NCI-H2029 (cell line): ENCODE data around the gene GPR37L1.
"Not testable (repeated sequence)": the region's sequence is repeated elsewhere in the genome, so short reads cannot be mapped to it uniquely, and the experiment has no call there.

Source experiments
- DNase-seq: peaks from one replicate; lab custom pipeline; 2025; lab: John Stamatoyannopoulos, UW

GPR37L1 gene

DNA sequence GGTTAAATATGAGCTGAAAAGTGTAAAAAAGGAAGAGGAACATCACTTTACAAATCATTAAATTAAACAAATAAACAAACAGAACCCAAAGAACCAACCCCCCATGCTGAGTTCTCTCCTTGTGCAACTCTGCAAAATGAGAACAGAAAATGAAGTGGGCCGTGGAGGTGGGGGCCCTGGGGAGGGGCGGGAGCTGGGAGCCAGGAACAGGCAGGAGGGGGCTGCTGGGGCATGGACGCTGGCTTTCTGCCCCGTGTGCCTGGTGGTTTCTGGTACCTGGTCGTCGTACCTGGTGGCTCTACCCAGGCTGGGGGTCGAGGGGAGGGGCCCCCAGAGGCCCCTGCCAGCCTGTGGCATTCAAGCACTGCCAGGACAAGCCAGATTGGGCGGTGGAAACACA is 10.8 kb downstream of the GPR37L1 start:
- no peak for DNase-seq

GRCh38 chr1:202133989-202134388 is 11.3 kb downstream of the GPR37L1 start:
- DNase-seq = no peak

DNA sequence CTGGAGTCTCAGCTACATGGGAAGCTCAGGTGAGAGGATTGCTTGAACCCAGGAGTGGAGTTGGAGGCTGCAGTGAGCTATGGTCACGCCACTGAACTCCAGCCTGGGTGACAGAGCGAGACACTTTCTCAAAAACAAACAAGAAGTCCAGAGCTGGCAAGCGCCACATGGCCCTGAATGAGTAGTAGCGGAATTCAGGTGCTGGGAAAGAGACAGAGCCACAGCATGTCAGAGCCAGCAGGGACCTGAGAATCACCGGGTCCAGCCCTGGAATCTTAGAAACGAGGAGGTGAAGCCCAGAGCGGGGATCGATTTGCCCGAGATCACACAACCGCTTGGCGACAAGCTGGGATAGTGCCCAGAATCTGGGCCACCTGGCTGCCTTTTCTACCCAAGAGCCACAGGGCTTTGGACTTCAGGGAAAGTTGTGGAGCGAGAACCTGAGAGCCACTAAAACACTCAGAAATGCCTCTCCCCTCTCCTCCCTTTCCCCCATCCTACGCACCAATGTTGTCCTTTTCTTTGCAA is 12.0 kb downstream of the GPR37L1 start:
- no peak for DNase-seq

- no peak for DNase-seq
Observed at GRCh38 chr1:202135221-202135721, 12.6 kb downstream of the GPR37L1 start.

DNA sequence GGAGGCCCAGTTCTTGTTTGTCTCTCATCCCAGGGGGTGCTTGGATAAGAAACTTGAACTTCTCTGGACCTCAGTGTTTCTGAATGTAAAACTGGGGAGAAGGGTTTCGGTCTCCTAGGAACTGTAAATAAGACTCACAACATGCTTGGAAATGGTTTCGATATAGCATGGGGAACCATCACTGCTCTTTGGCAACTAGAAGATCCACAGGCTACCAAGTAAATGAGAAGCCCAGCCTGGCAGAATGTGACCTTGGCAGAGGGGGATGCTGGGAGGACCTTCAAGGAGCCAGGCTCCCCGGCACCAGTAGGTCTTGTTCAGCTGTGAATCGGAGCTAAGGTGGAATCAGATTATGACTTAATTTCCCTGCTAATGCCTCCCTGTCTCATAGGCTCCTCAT is 18.1 kb downstream of the GPR37L1 start:
- DNase-seq = no peak

DNA sequence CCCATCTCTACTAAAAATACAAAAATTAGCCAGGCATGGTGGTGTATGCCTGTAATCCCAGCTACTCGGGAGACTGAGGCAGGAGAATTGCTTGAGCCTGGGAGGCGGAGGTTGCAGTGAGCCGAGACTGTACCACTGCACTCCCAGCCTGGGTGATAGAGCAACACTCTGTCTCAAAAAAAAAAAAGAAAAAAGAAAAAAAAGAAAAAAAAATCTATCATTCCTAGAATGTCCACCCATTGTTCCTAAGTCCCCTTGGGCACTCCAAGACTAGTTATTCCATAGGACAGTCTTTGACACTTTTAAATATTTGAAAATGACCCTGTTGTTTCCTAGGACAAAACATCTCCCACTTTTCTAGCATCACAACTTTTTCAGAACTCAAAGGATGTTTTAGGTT is 18.8 kb downstream of the GPR37L1 start:
- not testable (repeated sequence) for DNase-seq

- no peak for DNase-seq
Observed at GRCh38 chr1:202143011-202143767, 20.5 kb downstream of the GPR37L1 start.

- no peak for DNase-seq
Observed at GRCh38 chr1:202143768-202144401, 21.2 kb downstream of the GPR37L1 start.

GRCh38 chr1:202144402-202145067 is 21.8 kb downstream of the GPR37L1 start, which contains the start of gene ARL8A:
Gene ARL8A (minus strand): TSS chr1:202144737. CDS start chr1:202144572, 165 bp downstream.
- no peak for DNase-seq

- DNase-seq = no peak
Observed at GRCh38 chr1:202145068-202145743, 22.5 kb downstream of the GPR37L1 start.

DNA sequence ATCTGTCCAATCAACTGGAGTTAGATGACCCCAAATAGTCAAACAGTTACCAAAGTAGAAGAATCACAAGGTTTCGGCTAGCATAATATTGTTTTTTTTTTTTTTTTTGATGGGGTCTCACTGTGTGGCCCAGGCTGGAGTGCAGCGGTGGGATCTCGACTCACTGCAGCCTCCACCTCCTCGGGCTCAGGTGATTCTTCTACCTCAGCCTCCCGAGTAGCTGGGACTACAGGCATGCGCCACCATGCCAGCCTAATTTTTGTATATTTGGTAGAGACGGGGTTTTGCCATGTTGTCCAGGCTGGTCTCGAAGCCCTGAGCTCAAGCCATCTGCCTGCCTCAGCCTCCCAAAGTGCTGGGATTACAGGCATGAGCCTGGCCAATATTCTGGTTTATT is 23.0 kb downstream of the GPR37L1 start:
- DNase-seq = not testable (repeated sequence)

GRCh38 chr1:202146279-202146678 is 23.6 kb downstream of the GPR37L1 start:
- no peak for DNase-seq

DNA sequence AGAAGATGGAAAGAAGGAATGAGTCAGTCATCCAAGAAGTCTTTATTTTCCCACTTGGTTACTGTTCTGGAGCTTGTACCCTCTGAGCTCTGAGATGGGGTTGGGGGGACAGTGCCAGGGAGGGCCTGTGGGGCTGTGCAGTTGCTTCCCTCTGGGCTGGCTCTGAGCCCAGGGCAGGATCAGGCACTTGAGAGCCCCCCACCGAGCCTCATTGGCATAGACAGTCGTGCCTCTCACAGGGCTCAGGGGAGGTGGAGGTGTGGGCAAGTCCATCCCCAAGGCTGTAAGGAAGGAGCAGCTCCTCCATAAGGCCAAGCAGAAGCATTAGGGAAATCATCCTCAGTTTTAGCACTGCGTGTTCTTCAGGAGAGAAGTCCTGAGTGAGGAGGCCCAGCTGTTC is 24.3 kb downstream of the GPR37L1 start:
- DNase-seq = no peak

GRCh38 chr1:202148391-202148790 is 25.7 kb downstream of the GPR37L1 start:
- DNase-seq = no peak

GRCh38 chr1:202149566-202149965 is 26.8 kb downstream of the GPR37L1 start:
- DNase-seq = no peak

DNA sequence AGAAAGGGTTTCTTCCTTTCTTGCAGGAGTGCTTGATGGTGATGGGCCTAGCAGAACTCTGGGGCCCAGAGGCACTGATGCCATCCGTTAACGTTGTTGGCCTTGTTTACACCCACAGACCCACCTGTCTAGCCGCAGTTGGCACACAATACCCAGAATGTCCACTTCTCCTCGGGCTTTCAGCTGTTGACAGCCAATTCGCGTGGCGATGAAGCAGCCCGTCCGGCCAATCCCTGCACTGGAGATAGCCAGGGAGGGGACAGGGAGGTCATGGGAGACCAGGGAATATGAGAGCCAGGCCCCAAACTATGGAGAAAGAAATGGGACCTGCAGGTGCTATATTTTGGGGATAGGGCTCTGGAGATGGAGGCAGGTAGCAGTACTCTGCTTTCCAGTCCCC is 27.5 kb downstream of the GPR37L1 start:
- DNase-seq = no peak

DNA sequence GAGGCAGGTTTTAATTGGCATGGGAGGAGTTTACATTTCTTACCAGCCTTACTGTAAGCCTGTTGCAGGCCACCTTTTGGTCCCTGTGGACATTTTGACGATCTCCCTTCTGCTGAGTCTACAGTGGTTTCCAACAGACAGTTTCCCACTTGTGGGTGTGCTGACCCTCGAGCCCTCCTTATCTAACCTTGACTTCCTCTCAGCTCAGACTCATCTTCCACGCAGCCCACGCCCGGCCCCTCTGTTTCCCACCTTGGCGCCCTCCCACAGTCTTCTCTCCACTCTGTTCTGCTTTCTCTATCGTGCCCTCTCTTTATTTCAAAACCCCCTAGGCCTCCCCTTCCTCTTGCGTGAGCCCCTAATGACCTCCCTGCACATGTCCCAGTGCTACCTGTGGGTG is 27.9 kb downstream of the GPR37L1 start:
- DNase-seq = no peak

- no peak for DNase-seq
Observed at GRCh38 chr1:202151045-202151444, 28.3 kb downstream of the GPR37L1 start.

- DNase-seq = no peak
Observed at GRCh38 chr1:202152399-202152798, 29.7 kb downstream of the GPR37L1 start.

DNA sequence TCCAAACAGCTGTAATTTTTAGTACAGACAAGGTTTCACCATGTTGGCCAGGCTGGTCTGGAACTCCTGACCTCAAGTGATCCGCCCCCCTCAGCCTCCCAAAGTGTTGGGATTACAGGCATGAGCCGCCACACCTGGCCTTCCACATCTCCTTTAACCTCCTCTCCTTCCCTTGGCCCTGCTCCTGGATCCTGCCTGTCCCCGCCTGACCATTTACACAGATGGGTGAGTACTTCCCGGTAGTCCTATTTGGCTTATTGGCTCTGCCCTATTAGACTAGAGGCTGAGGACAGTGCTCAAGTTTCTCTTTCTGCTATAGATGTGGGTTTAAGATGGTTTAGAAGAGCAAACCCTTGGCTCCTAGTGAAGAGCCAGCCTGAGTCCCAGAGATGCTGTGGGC is 30.6 kb downstream of the GPR37L1 start:
- DNase-seq = no peak

GRCh38 chr1:202154148-202154765 is 31.5 kb downstream of the GPR37L1 start:
- DNase-seq = no peak
